Ishikawa (cell line): ENCODE measurements around the gene ZC3H12D.

Experiments used
- CEBPB ChIP-seq: IDR thresholded peaks from 2 replicates; pipeline ENCODE4 v1.6.1; 2012
- CREB1 ChIP-seq: IDR thresholded peaks from 2 replicates; pipeline ENCODE4 v1.6.1; 2012; ENCODE audit warnings: low read depth
- EGR1 ChIP-seq: IDR thresholded peaks from 2 replicates; pipeline ENCODE4 v1.6.1; 2012
- EP300 ChIP-seq: IDR thresholded peaks from 2 replicates; pipeline ENCODE4 v1.6.1; 2012; ENCODE audit warnings: borderline replicate concordance
- FOXM1 ChIP-seq: IDR thresholded peaks from 2 replicates; pipeline ENCODE4 v1.6.1; 2012; ENCODE audit warnings: low read depth, borderline replicate concordance
- MAX ChIP-seq: IDR thresholded peaks from 2 replicates; pipeline ENCODE4 v1.6.1; 2012
- NFIC ChIP-seq: IDR thresholded peaks from 2 replicates; pipeline ENCODE4 v1.6.1; 2012
- RAD21 ChIP-seq: IDR thresholded peaks from 2 replicates; pipeline ENCODE4 v1.6.1; 2012; ENCODE audit warnings: low read depth
- REST ChIP-seq: IDR thresholded peaks from 2 replicates; pipeline ENCODE4 v1.6.1; 2012; ENCODE audit warnings: low read depth, mild to moderate bottlenecking
- TAF1 ChIP-seq: IDR thresholded peaks from 2 replicates; pipeline ENCODE4 v1.6.1; 2012; ENCODE audit warnings: low read depth, mild to moderate bottlenecking
- TCF12 ChIP-seq: IDR thresholded peaks from 2 replicates; pipeline ENCODE4 v1.6.1; 2012; ENCODE audit warnings: low read depth
- TEAD4 ChIP-seq: IDR thresholded peaks from 2 replicates; pipeline ENCODE4 v1.6.1; 2012
- USF1 ChIP-seq: IDR thresholded peaks from 2 replicates; pipeline ENCODE4 v1.6.1; 2012
- YY1 ChIP-seq: IDR thresholded peaks from 2 replicates; pipeline ENCODE4 v1.6.1; 2012; ENCODE audit warnings: low read depth
- ZBTB7A ChIP-seq: IDR thresholded peaks from 2 replicates; pipeline ENCODE4 v1.6.1; 2012; ENCODE audit warnings: low read depth

The ZC3H12D gene

DNA sequence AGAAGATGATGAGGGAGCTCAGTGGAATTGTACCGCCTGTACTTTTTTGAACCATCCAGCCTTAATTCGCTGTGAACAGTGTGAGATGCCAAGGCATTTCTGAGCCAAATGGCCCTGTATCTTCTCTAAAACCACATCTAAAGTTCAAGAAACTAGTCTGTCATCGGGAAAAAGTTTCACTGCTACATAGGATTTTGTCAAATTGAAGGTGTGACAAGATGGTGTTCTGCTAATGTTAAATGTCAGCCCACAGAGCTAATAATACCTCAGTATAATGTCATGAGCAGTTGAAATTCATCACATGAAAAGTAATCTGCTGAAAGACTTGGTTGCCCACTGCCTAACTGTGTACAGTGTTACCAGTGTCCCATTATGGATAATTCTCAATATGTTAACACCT lies 75.2 kb downstream of the ZC3H12D start:
- TF ChIP-seq RAD21, result no peak
- no peak for TF ChIP-seq ZBTB7A

DNA sequence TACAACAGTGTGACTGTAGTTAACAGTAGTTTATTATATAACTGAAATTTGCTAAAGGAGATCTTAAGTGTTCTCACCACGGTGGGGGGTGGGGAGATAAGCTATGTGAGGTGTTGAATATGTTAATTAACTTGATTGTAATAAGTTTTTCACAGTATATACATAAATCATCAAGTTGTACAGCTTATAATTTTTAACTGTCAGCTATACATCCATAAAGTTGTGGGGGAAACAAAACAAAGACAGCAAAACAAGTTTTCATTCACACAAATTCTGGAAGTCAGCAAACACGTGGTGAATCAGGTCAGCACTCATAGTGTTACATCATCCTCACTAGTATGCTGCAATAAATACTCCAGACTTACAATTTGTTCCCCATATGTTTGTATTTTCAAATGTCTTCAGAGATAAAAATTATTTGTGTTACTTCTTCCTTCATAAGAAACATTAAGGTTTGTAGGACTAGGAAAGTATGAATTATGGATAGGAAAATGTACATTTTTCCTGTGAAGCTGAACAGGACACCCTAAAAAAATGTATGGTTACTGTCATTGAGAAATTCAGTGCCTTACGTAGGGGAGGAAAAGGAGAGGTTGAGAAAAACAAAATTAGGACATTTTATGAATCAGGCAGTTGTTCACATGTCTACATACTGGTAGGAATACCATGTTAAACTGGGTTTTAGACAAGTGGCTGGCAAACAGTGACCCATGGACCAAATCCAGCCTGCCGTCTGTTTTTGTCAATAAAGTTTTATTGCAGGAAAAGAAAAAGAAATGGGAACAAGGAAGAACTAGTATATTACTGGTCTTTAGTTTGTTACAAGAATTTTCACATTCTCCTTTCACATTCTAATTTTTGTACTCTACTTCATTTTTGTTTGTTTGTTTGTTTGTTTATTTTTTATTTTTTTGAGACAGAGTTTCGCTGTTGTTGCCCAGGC lies 78.7 kb downstream of the ZC3H12D start:
- TF ChIP-seq YY1 (no peak), FOXM1 (no peak), NFIC (no peak)

GRCh38 chr6:149403534-149403933 lies 81.3 kb downstream of the ZC3H12D start:
- TF ChIP-seq TAF1 (no peak), MAX (no peak), FOXM1 (no peak), REST (no peak), TEAD4 (no peak), USF1 (no peak), ZBTB7A (no peak), TCF12 (no peak), CREB1 (no peak), EP300 (no peak), EGR1 (no peak), CEBPB (no peak), YY1 (no peak), RAD21 (no peak), NFIC (no peak)

- TF ChIP-seq REST, result no peak
- no peak for TF ChIP-seq USF1
- no peak for TF ChIP-seq NFIC
These were observed 84.8 kb downstream of the ZC3H12D start, which contains the start of gene SUMO4 for GRCh38 chr6:149400050-149400449. TSS of gene SUMO4 (plus strand) at chr6:149400262. CDS start at chr6:149400392, 130 bp downstream.

DNA sequence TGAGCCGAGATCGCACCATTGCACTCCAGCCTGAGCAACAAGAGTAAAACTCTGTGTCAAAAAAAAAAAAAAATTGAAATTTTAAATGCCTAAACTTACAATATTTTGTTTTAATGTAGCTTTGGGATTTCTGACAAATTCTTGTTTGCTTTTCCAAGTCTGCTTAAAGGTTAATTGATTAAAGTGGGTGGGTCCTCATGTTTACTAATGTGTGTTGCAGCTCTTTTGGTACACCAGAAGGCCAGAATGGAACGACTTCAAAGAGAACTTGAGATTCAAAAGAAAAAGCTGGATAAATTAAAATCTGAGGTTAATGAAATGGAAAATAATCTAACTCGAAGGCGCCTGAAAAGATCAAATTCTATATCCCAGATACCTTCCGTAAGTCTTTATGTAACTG lies 87.4 kb downstream of the ZC3H12D start:
- no peak for TF ChIP-seq TEAD4
- no peak for TF ChIP-seq FOXM1
- TF ChIP-seq TCF12, result no peak
- no peak for TF ChIP-seq MAX
- no peak for TF ChIP-seq TAF1
- TF ChIP-seq NFIC, result no peak
- TF ChIP-seq EP300, result no peak
